Neural cell (in vitro differentiated cells): ENCODE measurements around the gene TM9SF1.

Experiments
- CTCF ChIP-seq: fragments of 450-650 bp; IDR thresholded peaks from 2 replicates; pipeline ENCODE4 v1.5.1; 2014; ENCODE audit warnings: antibody characterized with exemption, mild to moderate bottlenecking, moderate library complexity; ENCODE audit not compliant: poor library complexity, severe bottlenecking
- EP300 ChIP-seq: fragments of 450-650 bp; conservative IDR thresholded peaks from 2 replicates; pipeline ENCODE4 v1.6.1; 2014; ENCODE audit warnings: antibody characterized with exemption, mild to moderate bottlenecking, moderate library complexity; ENCODE audit not compliant: poor library complexity, severe bottlenecking
- EZH2 ChIP-seq: fragments of 200-600, 300-800 bp; shearing (Covaris generic), sonication (generic); IDR thresholded peaks from 2 replicates; pipeline ENCODE4 v1.6.1; 2014; ENCODE audit warnings: antibody characterized with exemption, low read length, borderline replicate concordance, mild to moderate bottlenecking; ENCODE audit not compliant: insufficient read depth, poor library complexity, severe bottlenecking
- MXI1 ChIP-seq: fragments of 450-650 bp; conservative IDR thresholded peaks from 2 replicates; pipeline ENCODE4 v1.6.1; 2014; ENCODE audit warnings: antibody characterized with exemption, mild to moderate bottlenecking; ENCODE audit not compliant: poor library complexity, severe bottlenecking
- POLR2AphosphoS5 ChIP-seq: IDR thresholded peaks from 2 replicates; pipeline ENCODE4 v1.6.1; 2012
- RAD21 ChIP-seq: fragments of 450-650 bp; conservative IDR thresholded peaks from 2 replicates; pipeline ENCODE4 v1.6.1; 2014; ENCODE audit warnings: antibody characterized with exemption, mild to moderate bottlenecking, moderate library complexity
- REST ChIP-seq: IDR thresholded peaks from 2 replicates; pipeline ENCODE4 v1.6.1; 2012; ENCODE audit warnings: borderline replicate concordance
- SMC3 ChIP-seq: fragments of 450-650 bp; conservative IDR thresholded peaks from 2 replicates; pipeline ENCODE4 v1.6.1; 2014; ENCODE audit warnings: antibody characterized with exemption, mild to moderate bottlenecking, moderate library complexity; ENCODE audit not compliant: poor library complexity
- TAF1 ChIP-seq: IDR thresholded peaks from 2 replicates; pipeline ENCODE4 v1.6.1; 2012; ENCODE audit warnings: low read depth

GRCh38 chr14:24216345-24216699 lies 21.1 kb upstream of the TM9SF1 start:
- TF ChIP-seq CTCF (no peak), TAF1 (no peak), EZH2 (no peak), RAD21 (no peak), POLR2AphosphoS5 (no peak), EP300 (no peak), SMC3 (no peak), REST (no peak), MXI1 (no peak)
